ENCODE measurements around the gene CSHL1.
A peak's percentile ranks its signal among the peaks of the same experiment; 100 is the strongest.

Gene CSHL1

DNA sequence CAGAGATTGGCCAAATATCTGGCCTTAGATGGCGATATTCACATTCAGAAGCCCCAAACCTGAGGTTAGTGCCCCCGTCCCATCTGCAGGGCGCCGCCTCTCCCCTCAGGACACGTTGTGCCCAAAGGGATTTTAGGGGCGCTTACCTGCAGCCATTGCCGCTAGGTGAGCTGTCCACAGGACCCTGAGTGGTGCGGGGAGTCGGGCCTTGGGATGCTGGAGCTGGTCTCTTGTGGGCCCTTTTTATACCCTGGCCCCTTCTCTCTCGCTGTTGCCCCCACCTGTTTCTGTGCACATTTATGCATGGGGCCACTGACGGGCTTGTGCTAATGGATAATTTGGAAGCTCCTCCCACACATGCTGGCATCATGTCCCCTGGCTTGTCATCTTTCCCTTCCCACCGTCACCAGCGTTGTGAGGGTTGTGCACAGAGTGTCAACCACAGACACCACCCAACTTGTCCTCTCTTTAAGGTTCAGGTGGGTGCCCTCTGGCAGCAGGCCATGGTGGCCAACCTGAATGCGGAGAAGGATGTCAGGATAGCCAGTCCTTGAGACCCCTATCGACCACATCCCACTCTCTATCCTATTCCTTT lies at the start of gene CSHL1:
TSS of gene CSHL1 (minus strand) at position 218 of the 595 bp plus-strand sequence. CDS start at position 156, 62 bp downstream.
- DNase-seq, result no peak

DNA sequence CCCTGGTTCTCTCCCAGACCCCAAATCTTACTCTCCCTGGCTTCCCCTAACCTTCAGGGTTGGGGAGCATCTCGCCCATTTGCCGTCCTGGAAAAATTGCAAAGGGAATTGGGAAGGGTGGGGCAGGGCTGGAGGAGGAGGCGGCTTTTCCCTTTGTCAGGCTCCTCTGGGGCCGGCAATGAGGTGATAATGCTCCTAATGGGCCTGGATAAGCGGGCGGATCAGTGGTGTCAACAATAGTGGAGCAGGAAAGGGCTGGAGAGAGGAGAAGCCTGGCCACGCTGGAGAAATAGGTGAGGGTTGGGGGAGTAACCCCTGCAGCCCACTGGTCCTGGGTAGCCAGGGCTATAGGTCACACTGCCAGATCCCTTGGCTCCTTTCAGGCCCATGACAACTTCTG lies 49.4 kb upstream of the CSHL1 start:
- no peak for DNase-seq

DNA sequence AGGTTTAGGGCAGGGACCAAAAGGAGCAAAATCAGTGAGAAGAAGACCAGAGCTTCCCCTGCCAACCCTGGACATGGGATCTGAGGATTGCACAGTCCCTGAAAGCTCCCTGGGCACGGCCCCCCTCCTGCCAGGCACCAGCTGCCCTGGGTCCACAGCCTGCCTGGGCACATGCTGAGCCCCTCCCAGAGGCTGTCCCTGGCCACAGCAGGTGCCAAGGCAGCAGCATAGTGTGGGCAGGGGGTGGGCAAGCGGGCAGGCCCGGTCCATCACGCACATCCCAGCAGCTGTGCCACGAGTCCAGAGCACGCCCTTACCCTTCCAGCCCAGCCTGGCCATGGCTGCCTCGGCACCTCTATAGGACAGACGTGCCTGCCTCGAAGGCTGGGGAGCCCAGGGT lies 48.9 kb upstream of the CSHL1 start:
- no peak for DNase-seq

DNA sequence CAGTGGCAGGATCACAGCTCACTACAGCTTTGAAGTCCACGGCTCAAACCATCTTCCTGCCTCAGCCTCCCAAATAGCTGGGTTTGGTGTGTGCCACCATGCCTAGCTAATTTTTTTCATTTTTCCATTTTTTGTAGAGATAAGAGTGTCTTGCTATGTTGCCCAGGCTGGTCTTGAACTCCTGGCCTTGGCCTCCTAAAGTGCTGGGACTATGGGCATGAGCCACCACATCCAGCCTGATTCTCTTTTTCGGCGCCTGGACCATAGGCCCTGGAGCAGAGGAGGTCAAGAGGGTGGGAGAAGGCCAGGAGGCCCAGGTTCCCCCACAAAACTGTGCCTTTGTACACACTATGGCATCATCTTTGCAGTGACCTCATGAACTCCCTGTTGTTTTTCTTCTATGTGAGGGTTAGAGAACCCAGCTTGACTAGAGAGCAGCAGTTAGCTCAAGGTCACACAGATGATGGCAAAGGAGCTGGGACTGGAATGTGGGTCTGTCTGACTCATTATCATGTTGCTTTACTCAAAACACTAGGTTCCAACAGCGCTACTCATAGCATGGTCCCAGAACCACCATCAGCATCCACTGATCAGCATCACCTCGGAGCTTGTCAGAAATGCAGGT lies 45.4 kb upstream of the CSHL1 start:
- DNase-seq, result no peak

DNA sequence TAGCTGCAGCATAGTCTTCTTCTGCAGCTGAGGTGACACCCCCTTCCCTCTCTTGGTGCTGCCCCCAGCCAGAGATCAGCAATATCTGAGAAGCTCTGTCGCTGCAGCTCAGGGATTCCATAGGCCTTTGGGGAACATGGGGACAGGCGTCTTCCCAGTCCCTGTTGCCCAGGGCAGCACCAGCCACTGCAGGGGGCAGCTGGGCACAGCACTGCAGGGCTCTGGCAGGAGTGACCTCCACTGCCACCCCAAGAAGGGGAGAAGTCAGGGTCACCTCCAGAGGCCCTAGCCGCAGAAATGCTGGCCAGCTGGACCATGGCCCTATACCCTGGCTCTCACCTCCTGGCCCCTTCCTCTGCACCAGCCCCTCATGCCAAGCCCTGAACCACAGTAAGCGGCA lies 44.7 kb upstream of the CSHL1 start:
- DNase-seq, result no peak

DNA sequence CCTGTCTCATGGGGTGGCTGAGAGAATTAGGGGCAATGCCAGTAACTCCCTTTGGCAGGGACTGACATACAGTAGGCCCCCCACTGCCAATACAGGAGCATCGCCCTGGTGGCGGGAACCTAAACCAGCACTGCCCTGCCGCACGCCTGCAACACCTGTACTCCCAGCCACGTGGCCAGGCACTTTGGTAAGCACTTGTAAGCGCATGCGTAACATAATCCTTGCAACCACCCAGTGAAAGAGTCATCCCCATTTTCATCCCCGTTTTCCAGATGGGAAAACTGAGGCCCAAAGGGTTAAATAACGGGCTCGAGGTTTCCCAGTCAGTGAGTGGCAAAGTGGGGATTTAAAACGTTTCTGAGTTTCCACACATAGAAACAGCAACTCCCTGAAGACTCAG lies 44.2 kb upstream of the CSHL1 start:
- no peak for DNase-seq

DNA sequence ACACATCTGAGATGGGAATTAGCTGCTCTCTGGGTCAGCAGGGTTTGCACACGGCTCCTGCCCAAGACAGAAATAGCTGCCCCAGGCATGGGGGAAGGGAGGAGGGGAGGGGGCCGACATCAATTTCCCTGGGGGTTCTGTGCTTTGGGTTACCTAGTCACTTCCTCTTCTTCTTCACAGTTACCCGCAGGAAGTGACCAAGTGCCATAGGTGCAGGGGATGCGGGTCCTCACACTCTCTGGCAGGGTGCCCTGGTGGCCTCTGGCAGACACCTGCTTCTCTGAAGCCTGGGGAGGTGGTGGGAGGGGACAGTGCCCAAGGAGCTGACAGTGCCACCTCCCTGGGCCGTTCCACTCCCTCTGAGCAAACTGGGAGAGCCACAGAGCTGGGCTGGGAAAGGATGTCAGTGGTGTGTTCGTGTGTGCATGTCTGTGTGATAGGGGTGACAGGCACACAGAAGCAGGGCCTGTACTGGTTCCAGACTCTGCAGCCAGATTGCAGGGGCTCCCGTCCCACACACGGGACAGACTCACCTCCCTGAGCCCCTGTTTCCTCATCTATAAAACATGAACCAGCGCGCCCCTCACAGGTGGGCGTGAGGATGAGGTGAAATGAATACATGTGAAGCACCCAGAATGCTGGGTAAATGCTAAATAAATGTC lies 43.5 kb upstream of the CSHL1 start:
- DNase-seq, result no peak

DNA sequence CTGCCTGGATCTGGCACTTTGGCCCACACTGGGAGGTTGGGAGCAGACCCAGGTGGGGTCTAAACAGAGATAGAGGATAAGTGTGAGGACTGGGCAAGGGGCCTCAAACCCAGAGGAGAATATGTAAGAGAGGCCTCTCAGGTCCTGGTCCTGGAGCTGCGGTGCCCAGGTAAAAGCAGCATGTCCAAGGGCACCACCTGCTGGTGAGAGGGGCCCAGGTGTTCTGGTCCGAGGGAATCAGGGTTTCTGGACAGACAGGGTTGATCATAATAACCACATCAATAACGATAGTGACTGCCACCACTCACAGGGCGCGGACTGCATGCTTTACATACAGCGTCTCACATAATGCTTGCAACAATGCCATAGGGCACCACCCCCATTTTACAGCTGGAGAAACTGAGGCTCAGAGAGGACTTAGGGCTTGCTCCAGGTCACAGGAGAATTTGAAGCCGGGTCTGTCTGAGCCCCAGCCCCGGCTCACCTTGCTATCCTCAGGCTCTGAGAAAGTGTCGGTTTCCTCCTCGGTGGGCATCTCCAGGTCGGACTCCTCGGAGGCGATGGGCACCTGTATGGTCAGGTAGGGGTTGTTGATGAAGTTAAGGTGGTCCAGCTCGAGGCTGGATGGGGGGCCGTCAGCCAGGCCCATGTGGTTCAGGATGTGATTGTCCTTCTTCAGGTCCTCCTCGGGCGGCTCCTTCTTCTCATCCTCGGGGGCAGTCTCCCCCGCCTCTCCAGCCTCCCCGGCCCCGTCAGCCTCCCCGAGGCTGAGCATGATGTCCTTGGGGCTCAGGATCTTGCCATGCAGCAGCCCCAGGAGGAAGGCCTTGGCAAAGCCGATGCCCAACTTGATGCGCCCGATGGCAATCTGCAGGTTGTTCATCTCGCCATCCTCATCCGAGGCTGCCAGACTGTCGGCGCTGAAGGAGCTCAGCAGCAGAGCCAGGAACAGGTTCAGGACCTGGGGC lies 40.2 kb upstream of the CSHL1 start:
- DNase-seq, result peak in 1 of 51 donors; percentile 7

DNA sequence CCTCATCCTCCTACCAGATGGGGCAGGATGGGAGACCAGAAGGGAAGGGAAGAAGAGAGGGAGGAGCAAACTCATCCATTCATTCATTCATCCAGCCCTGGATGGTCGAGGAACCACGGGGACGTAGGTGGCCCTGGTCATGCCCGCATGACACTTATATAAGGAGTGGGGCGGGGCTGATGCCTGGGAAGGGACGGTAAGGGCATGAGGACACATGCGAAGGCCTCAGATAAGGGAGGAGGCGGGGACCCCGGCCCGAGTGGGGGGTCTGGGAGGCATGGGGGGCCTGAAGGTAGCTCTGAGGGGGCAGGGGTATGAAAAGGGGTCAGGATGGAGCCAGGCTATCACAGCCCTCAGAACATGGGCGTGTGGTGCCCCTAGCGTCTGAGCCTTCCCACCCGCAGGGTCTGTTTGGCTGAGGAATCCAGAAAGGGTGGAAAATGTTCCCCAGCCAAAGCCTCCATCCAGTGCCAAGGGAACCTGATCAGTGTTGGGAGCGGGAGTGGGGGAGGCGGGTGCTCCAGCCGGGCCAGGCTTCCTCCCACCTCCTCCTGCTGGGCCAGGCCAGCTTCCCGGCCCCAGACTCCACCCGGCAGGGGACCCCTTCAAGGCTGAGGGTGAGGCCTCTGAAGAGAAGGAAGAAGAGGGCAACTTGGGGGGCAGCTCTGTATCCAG lies 38.7 kb upstream of the CSHL1 start:
- no peak for DNase-seq

DNA sequence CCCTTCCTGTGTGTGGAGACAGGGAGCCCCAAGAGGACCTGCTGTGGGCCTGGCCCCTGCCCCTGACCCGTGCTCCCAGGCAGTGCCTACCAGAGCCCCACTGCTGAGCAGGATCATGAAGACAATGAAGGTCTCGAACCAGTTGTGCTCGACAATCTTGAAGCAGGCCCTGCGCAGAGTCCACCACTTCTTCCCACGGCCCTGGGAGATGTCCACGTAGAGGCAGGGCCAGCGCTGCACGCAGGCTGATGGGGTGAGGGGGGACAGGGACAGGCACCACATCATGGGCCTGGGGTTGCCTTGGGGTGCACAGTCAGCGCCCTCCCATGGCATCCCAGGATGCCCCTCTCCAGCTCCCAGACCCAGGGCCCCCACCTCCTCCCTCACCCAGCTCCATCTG lies 37.5 kb upstream of the CSHL1 start:
- DNase-seq, result no peak

DNA sequence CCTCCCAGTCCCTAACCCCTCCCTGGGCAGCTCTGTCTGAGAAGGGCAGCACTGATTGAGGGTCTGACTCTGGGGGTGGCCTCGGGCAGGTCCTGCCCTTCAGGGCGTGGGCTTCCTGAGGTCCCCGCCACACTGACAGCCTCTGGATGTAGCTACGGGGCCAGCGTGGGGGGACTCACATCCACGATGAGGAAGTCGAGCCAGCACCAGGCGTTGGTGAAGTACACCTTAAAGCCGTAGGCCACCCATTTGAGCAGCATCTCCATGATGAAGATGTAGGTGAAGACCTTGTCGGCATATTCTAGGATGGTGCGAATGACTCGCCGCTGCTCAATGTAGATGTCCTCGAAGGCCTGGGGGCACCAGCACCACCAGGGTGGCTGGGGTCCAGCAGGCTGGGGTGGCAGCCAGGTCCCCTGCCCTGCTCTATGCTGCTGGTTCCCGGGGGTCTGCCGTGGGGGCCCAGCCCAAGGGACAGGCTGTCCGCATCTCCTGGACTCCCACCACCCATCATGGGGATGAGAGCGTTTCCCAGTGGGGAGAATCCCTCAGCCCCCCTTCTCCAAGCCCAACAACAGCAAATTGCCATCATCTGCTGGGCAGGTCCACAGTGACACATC lies 36.8 kb upstream of the CSHL1 start:
- no peak for DNase-seq

DNA sequence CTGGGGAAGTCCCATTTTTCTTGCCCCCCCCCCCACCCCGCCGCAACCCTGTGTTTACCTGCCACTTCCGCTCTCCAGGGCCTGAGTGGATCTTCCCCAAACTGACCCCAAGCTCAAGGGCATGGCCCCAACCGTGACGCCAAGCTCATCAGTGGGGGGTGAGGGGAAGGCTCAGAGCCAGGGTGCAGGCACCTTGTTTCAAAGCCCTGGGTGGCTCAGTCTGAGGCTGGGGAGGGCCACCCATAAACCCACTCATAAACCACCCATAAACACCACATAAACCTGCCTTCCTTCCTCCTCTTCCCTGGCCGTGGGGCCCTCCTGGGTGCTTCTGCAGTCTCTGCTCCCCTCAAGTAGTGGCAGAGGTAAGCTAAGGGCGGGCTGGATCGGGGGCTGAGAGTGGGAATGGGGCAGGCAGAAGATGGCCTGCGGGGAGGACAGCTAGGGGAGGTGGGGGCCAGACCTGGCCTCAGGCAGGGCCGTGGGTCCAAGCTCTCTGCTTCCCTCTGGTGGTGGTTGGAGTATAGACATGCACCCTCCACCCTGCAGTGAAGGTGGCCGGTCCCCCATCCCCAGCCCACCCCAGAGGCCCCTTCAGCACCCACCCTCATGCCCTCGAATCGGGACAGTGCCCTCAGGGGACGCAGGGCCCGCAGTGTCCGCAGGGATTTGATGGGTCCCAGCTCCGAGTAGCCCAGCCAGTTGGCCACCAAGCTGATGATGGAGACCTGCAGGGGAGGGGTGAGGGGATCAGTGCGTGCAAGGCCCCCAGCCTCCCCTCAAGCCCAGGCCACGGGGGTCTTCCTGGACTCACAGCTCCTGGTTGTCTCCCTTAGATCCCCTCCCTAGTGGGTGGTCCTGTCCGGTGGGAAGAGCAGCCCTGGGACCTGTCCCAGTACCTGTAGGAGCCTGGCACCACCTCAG lies 35.6 kb upstream of the CSHL1 start:
- peak in 19 of 51 donors; percentile 2 to 28 (median 5) for DNase-seq

DNA sequence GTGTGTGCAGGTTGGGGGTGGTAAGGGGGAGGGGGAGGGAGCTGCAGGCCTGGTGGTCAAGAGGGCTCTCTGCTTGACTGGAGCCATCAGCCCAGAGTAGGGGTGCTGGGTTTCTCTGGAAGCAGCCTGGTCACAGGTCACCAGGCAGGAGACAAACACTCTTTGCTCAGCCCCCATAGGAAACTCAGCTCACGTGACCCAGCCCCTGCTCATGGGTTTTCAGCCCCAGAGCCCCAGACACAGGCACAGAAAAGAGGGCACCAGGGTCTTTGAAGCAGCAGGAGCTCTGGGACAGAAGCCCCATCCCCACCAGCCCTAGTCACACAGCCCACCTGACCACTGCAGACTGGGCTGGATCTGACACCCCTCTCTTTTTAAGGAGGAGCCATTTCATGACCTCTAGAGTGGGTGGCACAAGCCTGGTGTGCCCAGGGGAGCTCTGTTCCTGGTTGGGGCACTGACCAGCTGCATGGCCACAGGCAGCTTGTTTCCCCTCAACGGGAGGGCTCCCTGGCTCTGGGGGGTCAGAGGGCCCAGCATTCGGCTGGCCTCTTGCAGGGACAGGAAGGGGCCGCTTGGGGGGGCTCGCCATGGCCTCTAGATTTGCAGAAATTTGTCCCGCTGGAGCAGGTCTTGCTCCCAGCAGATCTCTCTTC lies 34.9 kb upstream of the CSHL1 start:
- DNase-seq, result no peak

DNA sequence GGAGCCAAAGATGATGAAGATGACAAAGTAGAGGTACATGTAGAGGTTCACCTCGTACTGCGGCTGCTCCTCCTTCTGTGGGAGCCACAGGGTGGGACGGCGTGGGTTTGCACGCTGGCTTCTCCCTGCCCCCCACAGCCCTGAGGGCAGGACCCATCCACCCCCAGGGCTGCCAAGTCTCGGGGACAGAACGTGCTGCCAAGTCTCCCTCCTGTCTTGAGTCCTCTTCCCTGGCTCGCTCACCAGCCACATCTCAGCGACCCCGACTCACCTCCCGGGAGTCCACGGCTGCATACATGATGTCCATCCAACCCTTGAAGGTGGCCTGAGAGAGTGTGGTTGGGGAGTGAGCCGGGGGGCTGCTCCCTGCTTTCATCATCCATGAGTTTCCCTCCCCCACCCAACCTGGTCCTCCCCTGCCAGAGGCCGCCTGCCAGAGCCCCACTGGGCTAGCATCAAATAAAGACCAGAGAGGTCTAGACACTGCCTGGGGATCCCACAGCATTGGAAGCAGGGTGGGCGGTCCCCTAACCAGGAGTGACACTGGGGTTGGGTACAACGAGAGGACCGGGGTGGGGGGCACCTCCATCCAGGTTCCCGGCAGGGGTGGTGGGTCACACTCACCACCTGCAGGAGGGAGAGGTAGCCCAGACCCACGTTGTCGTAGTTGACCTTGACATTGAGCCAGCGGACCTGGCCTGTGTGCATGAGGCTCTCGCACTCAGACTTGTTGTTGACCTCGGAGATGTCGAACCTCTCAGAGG lies 33.9 kb upstream of the CSHL1 start:
- no peak for DNase-seq

DNA sequence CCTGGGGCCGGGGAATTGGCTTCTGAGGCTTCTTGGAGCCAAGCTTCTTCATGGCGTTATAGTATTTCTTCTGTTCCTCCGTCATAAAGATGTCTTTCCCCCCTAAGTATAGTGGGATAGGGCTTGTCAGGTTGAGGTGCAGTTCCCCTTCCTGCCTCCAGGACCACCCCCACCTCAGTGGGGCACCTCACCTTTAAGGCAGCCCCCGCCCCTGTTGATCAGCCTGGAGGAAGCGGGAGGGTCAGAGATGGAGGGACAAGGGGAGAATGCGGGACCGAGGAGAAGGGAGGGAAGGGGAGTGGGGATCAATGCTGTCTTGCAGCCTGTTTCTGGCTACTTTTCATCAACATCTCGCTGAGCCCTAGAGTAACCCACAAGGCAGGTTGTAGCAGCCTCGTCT lies 32.7 kb upstream of the CSHL1 start:
- no peak for DNase-seq

DNA sequence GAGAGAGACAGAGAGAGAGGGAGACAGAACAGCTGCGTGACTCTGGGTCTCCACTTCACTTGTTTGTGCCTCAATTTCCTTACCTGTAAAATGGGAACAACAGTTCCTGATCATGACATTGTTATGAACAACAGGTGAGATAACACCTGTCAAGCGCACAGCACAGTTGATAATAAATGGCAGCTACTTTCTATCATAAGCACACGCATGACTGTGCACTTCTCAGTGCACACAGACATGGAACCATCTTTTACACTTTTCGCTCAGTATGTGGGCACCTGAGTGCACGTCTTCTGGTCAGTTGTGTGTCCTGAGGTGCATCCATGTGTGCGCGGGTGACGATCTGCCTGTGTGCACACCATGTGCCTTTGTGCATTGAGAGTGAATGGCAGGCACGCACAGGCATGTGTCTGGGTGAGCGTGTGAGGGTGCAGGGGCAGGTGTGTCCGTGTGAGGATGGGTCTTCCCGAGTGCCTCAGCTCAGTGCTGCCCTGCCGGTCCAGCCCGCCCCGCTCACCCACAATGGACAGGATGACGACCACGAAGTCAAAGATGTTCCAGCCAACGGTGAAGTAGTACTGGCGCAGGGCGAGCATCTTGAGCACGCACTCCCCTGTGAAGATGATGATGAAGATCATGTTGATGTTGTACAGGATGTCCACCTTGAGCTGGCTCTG lies 31.4 kb upstream of the CSHL1 start:
- no peak for DNase-seq

DNA sequence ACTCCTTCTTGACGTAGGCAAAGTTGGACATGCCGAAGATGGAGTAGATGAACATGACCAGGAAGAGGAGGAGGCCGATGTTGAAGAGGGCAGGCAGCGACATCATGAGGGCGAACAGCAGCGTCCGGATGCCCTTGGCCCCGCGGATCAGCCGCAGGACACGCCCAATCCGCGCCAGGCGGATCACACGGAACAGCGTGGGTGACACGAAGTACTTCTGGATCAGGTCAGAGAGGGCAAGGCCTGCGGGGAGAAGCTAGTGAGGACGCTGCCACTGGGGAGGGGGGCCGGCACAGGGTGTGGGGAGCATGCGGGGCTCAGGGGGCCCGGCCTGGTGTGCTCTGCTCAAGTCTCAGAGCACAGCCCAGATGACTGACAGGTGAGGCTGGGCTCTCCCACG lies 30.7 kb upstream of the CSHL1 start:
- no peak for DNase-seq

DNA sequence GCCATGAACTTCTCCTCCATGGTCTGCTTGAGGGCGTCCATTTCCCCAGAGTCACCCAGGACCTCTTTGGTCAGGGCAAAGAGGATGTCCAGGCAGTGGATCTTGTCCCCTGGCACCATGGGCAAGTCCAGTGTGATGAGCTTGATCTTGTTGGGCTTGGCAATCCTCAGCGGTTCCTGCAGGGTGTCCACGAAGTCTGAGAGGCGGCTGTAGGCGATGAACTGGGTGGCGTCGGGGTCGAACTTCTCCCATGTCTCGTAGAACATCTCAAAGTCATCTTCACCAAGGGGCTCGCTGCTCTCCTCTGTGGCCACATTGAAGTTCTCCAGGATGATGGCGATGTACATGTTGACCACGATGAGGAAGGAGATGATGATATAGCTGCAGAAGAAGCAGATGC lies 30.1 kb upstream of the CSHL1 start:
- no peak for DNase-seq
